ENCODE measurements around the gene LRRC26.
"Not testable (repeated sequence)": the region's sequence is repeated elsewhere in the genome, so short reads cannot be mapped to it uniquely, and the experiment has no call there.

Gene LRRC26

GRCh38 chr9:137149363-137149762, 20.5 kb downstream of the LRRC26 start:
- no peak for DNase-seq

- DNase-seq, result no peak
These were observed 21.2 kb downstream of the LRRC26 start for GRCh38 chr9:137148661-137149060.

- no peak for DNase-seq
These were observed 21.6 kb downstream of the LRRC26 start for GRCh38 chr9:137148242-137148641.

GRCh38 chr9:137147793-137148160, 22.1 kb downstream of the LRRC26 start:
- DNase-seq, result no peak

GRCh38 chr9:137147091-137147792, 22.6 kb downstream of the LRRC26 start:
- DNase-seq, result no peak

GRCh38 chr9:137146527-137146918, 23.3 kb downstream of the LRRC26 start:
- no peak for DNase-seq

GRCh38 chr9:137145731-137146526, 23.9 kb downstream of the LRRC26 start:
- DNase-seq, result no peak

GRCh38 chr9:137143459-137143858, 26.4 kb downstream of the LRRC26 start:
- no peak for DNase-seq

GRCh38 chr9:137141976-137142936, 27.6 kb downstream of the LRRC26 start:
- DNase-seq, result no peak

GRCh38 chr9:137141050-137141810, 28.6 kb downstream of the LRRC26 start:
- DNase-seq, result no peak

- no peak for DNase-seq
These were observed 29.5 kb downstream of the LRRC26 start for GRCh38 chr9:137140151-137141012.

GRCh38 chr9:137139468-137140150, 30.2 kb downstream of the LRRC26 start:
- no peak for DNase-seq

- no peak for DNase-seq
These were observed 31.0 kb downstream of the LRRC26 start, which contains the start of gene GRIN1 for GRCh38 chr9:137138722-137139467. TSS of gene GRIN1 (plus strand) at chr9:137139154. CDS start at chr9:137139487, 333 bp downstream.

GRCh38 chr9:137138058-137138721, 31.7 kb downstream of the LRRC26 start:
- no peak for DNase-seq

- no peak for DNase-seq
These were observed 32.8 kb downstream of the LRRC26 start for GRCh38 chr9:137136881-137137607.

- DNase-seq, result no peak
These were observed 33.5 kb downstream of the LRRC26 start for GRCh38 chr9:137136261-137136880.

GRCh38 chr9:137135154-137135553, 34.7 kb downstream of the LRRC26 start:
- DNase-seq, result not testable (repeated sequence)

GRCh38 chr9:137134191-137134590, 35.7 kb downstream of the LRRC26 start:
- DNase-seq, result no peak

All from cortex of kidney (tissue), 1 donor.